Measurements from ENCODE around the gene ZNF599. TPM values are rescaled to one million over a fixed set of nuclear protein-coding genes. Genes with fewer than 3 reads are reported as not detected.

The ZNF599 gene
- total and polyA plus RNA-seq, 12 donors = 2.6 to 5.0 (median 3.5) TPM

DNA sequence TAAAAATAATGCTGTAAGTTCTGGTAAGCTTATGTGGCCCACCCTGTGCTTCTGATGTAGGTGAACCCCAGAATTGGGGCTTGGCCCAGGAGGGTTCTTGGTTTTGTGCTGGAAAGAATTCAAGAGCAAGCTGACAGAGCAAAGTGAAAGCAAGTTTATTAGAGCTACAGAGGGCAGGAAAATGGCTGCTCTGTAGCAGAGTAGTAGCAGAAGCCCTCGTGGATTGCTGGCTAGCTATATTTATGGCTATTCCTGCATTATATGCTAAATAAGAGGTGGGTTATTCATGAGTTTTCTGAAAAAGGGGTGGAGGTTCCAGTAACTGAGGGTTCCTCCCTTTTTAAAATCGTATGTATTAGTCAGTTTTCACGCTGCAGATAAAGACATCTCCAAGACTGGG lies 20.6 kb upstream of the ZNF599 start:
- no peak for DNase-seq
- H3K4me3 ChIP-seq = no peak overlapping the region
- H3K9me3 ChIP-seq = peaks cover 0 to 11% (median 0%) of the 10 kb centered on the region in 11 donors
- H3K4me1 ChIP-seq = no peaks in the 10 kb centered on the region
- H3K27me3 ChIP-seq = peaks cover 0 to 22% (median 5%) of the 10 kb centered on the region in 7 donors
- WGBS, 2 donors = 53 to 86% methylated on average over 3 of the region's 3 CpGs
- H3K36me3 ChIP-seq = no peaks in the 10 kb centered on the region
- intact Hi-C loops (cut with DNase I) = no loop called here
- ATAC-seq = no peak
- no peak overlapping the region for H3K27ac ChIP-seq
- TF ChIP-seq CTCF (IDR thresholded peaks at IDR 0.05) = no peak

DNA sequence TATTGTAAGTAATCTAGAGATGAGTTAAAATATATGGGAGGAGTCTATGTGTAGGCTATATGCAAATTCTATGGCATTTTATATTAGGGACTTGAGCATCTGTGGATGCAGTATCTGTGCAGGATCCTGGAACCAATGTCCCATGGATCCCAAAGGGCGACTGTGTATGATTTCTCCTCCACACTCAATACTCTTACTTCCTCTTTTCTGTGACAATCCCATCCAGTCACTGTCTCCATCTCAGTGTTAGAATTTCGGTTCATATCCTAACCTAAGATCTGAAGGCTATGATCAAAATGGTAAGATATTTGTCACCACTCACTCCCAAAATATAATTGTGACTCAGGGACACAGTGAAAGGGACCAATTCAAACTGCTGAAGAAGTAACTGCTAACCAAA lies 15.1 kb upstream of the ZNF599 start:
- intact Hi-C loops (cut with DNase I) = loop anchor here in 1 of 10 donors (10.0 kb wide), 1 partner anchor 127 kb away; no protein-coding TSS in a partner anchor
- no peak for DNase-seq
- no peak overlapping the region for H3K27ac ChIP-seq
- 56 to 59% methylated on average over 2 of the region's 2 CpGs for WGBS, 2 donors
- H3K9me3 ChIP-seq = no peaks in the 10 kb centered on the region
- H3K36me3 ChIP-seq = no peaks in the 10 kb centered on the region
- no peak for ATAC-seq
- no peaks in the 10 kb centered on the region for H3K4me1 ChIP-seq
- TF ChIP-seq CTCF (IDR thresholded peaks at IDR 0.05) = no peak
- no peak overlapping the region for H3K4me3 ChIP-seq
- peaks cover 0 to 22% (median 5%) of the 10 kb centered on the region in 7 donors for H3K27me3 ChIP-seq

DNA sequence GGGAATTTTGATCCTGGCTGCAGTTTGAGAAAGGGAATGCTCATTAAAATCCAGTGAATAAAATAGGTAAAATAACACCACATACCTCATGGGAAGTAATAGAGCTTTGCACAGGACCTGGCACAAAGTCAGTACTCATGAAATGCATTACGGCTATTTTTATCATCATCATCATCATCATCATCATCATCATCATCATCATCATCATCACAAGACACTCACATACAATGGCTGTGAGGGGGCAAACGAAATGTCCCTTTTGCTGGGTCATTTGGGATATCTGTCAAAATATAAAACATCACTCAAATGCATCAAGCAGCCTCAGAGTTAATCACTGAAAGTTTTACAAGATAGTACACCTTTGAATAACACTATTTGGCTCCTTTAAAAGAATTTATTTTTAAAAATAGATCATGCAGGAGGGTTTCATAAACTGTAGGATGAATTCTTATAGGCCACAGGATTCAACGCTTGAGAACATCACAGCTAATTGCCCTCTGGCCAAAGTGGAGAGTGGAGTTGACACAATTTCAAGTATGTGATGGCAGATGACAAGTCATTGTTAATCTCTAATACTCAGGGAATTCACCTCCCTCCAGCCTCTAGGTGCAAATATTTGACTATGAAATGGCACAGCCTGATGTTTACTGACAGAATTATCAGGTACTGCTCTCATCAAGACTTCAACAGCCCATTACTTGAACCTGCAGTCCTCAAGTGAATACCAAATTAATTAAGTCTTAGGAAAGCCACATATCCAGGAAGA lies 14.2 kb upstream of the ZNF599 start:
- no peak overlapping the region for H3K4me3 ChIP-seq
- no peak for DNase-seq
- no peak overlapping the region for H3K27ac ChIP-seq
- intact Hi-C loops (cut with DNase I) = loop anchor here in 1 of 10 donors (10.0 kb wide), 1 partner anchor 128 kb away; no protein-coding TSS in a partner anchor
- peak in 7 of 8 donors; percentile 28 to 73 (median 65) for ATAC-seq
- no peaks in the 10 kb centered on the region for H3K9me3 ChIP-seq
- H3K4me1 ChIP-seq = no peaks in the 10 kb centered on the region
- 29 to 44% methylated on average over 3 of the region's 3 CpGs for WGBS, 2 donors
- H3K27me3 ChIP-seq = peaks cover 0 to 22% (median 5%) of the 10 kb centered on the region in 7 donors
- no peak for TF ChIP-seq CTCF (IDR thresholded peaks at IDR 0.05)
- H3K36me3 ChIP-seq = no peaks in the 10 kb centered on the region

- Histone ChIP-seq H3K9me3 (no peaks in the 10 kb centered on the region), H3K27ac (no peak overlapping the region), H3K4me3 (no peak overlapping the region), H3K4me1 (no peaks in the 10 kb centered on the region), H3K27me3 (peaks cover 0 to 22% (median 5%) of the 10 kb centered on the region in 7 donors), H3K36me3 (no peaks in the 10 kb centered on the region)
- TF ChIP-seq CTCF (IDR thresholded peaks at IDR 0.05) = no peak
- no peak for ATAC-seq
- 81 to 88% methylated on average over 5 of the region's 5 CpGs for WGBS, 2 donors
- no peak for DNase-seq
- intact Hi-C loops (cut with DNase I) = loop anchor here in 1 of 10 donors (10.0 kb wide), 1 partner anchor 129 kb away; no protein-coding TSS in a partner anchor
Measured at GRCh38 chr19:34786236-34786635, 13.2 kb upstream of the ZNF599 start.

Measured in heart right ventricle (tissue), 16 donors.